Epithelial cell of umbilical artery (primary cell): ENCODE results near the gene OR8K5. TPM values are rescaled to one million over a fixed set of nuclear protein-coding genes. Genes with fewer than 3 reads are reported as not detected.

Experiments
- total RNA-seq: library from RNA; depleted of rRNA; stranded (reverse); fragments of >200 nt; gene quantifications from 2 replicates; pipeline ENCODE4 v1.2.3, GENCODE V29; 2014

Gene OR8K5, protein sequence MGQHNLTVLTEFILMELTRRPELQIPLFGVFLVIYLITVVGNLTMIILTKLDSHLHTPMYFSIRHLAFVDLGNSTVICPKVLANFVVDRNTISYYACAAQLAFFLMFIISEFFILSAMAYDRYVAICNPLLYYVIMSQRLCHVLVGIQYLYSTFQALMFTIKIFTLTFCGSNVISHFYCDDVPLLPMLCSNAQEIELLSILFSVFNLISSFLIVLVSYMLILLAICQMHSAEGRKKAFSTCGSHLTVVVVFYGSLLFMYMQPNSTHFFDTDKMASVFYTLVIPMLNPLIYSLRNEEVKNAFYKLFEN
- total RNA-seq = not detected in 2 replicates

GRCh38 chr11:56160217-56160616, at the start of gene OR8K5:
Gene OR8K5 (minus strand): TSS chr11:56160317. CDS start chr11:56160317, 0 bp downstream.

DNA sequence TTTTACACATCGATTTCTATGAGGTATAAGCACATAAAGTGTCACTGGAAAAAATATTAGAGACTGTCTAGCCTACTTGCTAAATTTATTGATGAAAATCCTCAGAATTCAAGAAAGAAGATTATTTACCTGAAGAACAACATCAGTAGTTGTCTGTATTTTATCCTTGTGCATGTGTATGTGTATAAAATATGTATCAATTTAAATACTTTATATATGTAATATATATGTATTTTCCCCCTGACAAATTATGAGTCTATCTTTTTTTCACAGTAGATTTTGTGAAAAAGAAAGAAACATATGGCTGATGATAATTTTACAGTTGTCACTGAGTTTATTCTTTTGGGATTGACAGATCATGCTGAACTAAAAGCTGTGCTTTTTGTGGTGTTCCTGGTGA, 16.2 kb upstream of the OR8K5 start, which contains the start of gene OR5J2:
Gene OR5J2 (plus strand): TSS at position 301 of the 400 bp plus-strand sequence. CDS start 0 bp downstream, at position 301.

DNA sequence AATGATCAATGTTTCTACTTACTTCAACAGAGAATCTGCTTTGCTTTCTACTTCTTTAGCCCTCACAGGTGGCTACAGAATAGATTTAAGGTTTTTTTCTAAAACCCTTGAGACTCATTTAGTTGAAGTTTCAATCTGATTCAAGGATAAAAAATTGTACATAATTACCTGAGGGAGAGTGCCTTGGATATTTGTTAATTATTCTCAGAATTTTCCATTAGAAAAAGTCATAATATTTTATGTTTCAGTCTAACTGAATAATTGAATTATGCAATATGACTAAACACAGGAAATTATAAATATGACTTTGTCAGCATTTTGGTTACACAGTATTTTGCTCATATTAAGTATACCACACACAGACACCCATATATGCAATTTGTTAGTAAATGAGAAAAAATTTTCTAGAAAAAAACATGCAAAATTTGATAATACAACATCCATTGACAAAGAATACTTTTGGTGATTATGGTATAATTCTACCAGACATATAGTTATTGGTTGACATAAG, 19.9 kb downstream of the OR8K5 start, which contains the start of gene OR8J3:
Gene OR8J3 (minus strand): TSS at position 51 of the 511 bp plus-strand sequence. CDS start 2,483 bp downstream, outside the sequence.

DNA sequence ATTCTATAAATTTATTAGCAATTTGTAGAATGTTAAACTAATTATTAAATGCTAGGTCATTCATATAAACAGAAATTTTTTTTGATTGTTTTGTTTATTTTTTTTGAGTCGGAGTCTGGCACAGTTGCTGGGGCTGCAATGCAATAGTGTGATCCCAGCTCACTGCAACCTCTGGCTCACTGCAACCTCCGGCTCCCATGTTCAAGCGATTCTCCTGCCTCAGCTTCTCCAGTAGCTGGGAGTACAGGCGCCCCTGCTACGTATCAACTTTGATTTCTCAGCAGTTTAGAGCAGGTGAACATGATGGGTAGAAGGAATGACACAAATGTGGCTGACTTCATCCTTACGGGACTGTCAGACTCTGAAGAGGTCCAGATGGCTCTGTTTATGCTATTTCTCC, 38.0 kb downstream of the OR8K5 start, which contains the start of gene OR8H3:
Gene OR8H3 (plus strand): TSS at position 301 of the 400 bp plus-strand sequence. CDS start 0 bp downstream, at position 301.

Other genes starting within 250 kb of the OR8K5 start
- not detected in 2 replicates for gene OR5W2, start 245.7 kb downstream of the OR8K5 start, total RNA-seq
- not detected in 2 replicates for gene OR5I1, start 223.9 kb downstream of the OR8K5 start, total RNA-seq
- not detected in 2 replicates for gene OR10AG1, start 190.4 kb downstream of the OR8K5 start, total RNA-seq
- gene OR5F1, start 165.7 kb downstream of the OR8K5 start, total RNA-seq = not detected in 2 replicates
- not detected in 2 replicates for gene OR5AS1, start 132.7 kb downstream of the OR8K5 start, total RNA-seq
- gene OR8I2, start 67.0 kb downstream of the OR8K5 start, total RNA-seq = not detected in 2 replicates
- not detected in 2 replicates for gene OR8H2, start 56.6 kb downstream of the OR8K5 start, total RNA-seq
- gene OR8H3, start 37.9 kb downstream of the OR8K5 start, total RNA-seq = not detected in 2 replicates
- gene OR8J3, start 20.1 kb downstream of the OR8K5 start, total RNA-seq = not detected in 2 replicates
- not detected in 2 replicates for gene OR5J2, start 16.3 kb upstream of the OR8K5 start, total RNA-seq
- not detected in 2 replicates for gene OR5T2, start 73.9 kb upstream of the OR8K5 start, total RNA-seq
- not detected in 2 replicates for gene OR5T3, start 91.9 kb upstream of the OR8K5 start, total RNA-seq
- gene OR5T1, start 113.8 kb upstream of the OR8K5 start, total RNA-seq = not detected in 2 replicates
- not detected in 2 replicates for gene OR8H1, start 131.9 kb upstream of the OR8K5 start, total RNA-seq
- gene OR8K3, start 154.8 kb upstream of the OR8K5 start, total RNA-seq = not detected in 2 replicates
- not detected in 2 replicates for gene OR8K1, start 185.7 kb upstream of the OR8K5 start, total RNA-seq
- not detected in 2 replicates for gene OR8J1, start 194.0 kb upstream of the OR8K5 start, total RNA-seq
- gene OR8U1, start 215.3 kb upstream of the OR8K5 start, total RNA-seq = not detected in 2 replicates